HG02970 (cell line): ENCODE measurements around the gene NUCB1.
"Not testable (repeated sequence)": the region's sequence is repeated elsewhere in the genome, so short reads cannot be mapped to it uniquely, and the experiment has no call there.

Source experiments
- ATAC-seq: cut with Tn5 transposase; IDR thresholded peaks from one replicate; pipeline ENCODE4 v1.9.1; 2021; ENCODE audit warnings: mild to moderate bottlenecking, moderate library complexity, moderate number of reproducible peaks; ENCODE audit not compliant: unreplicated experiment, low FRiP score

The NUCB1 gene

GRCh38 chr19:48899781-48900476 is at the start of gene NUCB1:
NUCB1 (plus strand) TSS chr19:48900312; CDS start chr19:48900797, 485 bp downstream.
- ATAC-seq: peak; percentile 81

GRCh38 chr19:48852292-48852691 is 47.8 kb upstream of the NUCB1 start:
- ATAC-seq: no peak

GRCh38 chr19:48853483-48853882 is 46.6 kb upstream of the NUCB1 start:
- no peak for ATAC-seq

GRCh38 chr19:48854103-48854502 is 46.0 kb upstream of the NUCB1 start:
- no peak for ATAC-seq

GRCh38 chr19:48856921-48857320 is 43.2 kb upstream of the NUCB1 start:
- no peak for ATAC-seq

GRCh38 chr19:48858984-48859710 is 41.0 kb upstream of the NUCB1 start:
- ATAC-seq: no peak

GRCh38 chr19:48859711-48860572 is 40.2 kb upstream of the NUCB1 start:
- no peak for ATAC-seq

GRCh38 chr19:48861313-48861712 is 38.8 kb upstream of the NUCB1 start:
- no peak for ATAC-seq

GRCh38 chr19:48862827-48863226 is 37.3 kb upstream of the NUCB1 start:
- ATAC-seq: no peak

GRCh38 chr19:48866692-48867091 is 33.4 kb upstream of the NUCB1 start:
- ATAC-seq: no peak

- ATAC-seq: no peak
These were observed 32.9 kb upstream of the NUCB1 start for GRCh38 chr19:48867123-48867745.

GRCh38 chr19:48867746-48868113 is 32.4 kb upstream of the NUCB1 start:
- no peak for ATAC-seq

- no peak for ATAC-seq
These were observed 31.8 kb upstream of the NUCB1 start, which contains the start of gene PLEKHA4 for GRCh38 chr19:48868114-48868886. PLEKHA4 (minus strand) TSS chr19:48868617; CDS start chr19:48867620, 997 bp downstream.

- no peak for ATAC-seq
These were observed 30.1 kb upstream of the NUCB1 start for GRCh38 chr19:48870048-48870447.

- not testable (repeated sequence) for ATAC-seq
These were observed 28.5 kb upstream of the NUCB1 start for GRCh38 chr19:48871471-48872181.

- ATAC-seq: peak; percentile 53
These were observed 27.8 kb upstream of the NUCB1 start, which contains the start of gene PPP1R15A for GRCh38 chr19:48872182-48872883. PPP1R15A (plus strand) TSS chr19:48872421; CDS start chr19:48873234, 813 bp downstream.

- ATAC-seq: peak; percentile 25
These were observed 27.1 kb upstream of the NUCB1 start for GRCh38 chr19:48872884-48873475.
